Measurements from ENCODE around the gene ZNF460.

DNA sequence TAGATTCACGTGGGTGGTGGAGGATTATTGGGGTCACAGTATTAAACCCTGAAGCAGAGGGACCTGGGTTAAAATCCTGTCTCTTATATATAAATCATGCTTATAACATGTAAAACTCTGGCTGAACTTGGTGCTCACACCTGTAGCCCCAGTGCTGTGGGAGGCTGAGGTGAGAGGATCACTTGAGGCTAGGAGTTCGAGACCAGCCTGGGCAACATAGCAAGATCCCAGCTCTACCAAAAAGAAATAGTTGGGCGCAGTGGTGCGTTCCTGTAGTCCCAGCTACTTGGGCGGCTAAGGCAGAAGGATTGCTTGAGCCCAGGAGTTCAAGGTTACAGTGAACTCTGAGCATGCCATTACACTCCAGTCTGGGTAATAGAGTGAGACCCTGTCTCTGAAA is 37.5 kb upstream of the ZNF460 start:
- TF ChIP-seq, protein P1, sequence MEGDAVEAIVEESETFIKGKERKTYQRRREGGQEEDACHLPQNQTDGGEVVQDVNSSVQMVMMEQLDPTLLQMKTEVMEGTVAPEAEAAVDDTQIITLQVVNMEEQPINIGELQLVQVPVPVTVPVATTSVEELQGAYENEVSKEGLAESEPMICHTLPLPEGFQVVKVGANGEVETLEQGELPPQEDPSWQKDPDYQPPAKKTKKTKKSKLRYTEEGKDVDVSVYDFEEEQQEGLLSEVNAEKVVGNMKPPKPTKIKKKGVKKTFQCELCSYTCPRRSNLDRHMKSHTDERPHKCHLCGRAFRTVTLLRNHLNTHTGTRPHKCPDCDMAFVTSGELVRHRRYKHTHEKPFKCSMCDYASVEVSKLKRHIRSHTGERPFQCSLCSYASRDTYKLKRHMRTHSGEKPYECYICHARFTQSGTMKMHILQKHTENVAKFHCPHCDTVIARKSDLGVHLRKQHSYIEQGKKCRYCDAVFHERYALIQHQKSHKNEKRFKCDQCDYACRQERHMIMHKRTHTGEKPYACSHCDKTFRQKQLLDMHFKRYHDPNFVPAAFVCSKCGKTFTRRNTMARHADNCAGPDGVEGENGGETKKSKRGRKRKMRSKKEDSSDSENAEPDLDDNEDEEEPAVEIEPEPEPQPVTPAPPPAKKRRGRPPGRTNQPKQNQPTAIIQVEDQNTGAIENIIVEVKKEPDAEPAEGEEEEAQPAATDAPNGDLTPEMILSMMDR (conservative IDR thresholded peaks at IDR 0.05; ENCODE audit: low read length): no peak
- TF ChIP-seq EZH2phosphoT487 (IDR thresholded peaks at IDR 0.05; ENCODE audit: borderline replicate concordance, low read depth, low read length): no peak

All from OCI-LY7 (cell line).